ENCODE measurements around the gene TNFRSF6B. TPM values are rescaled to one million over a fixed set of nuclear protein-coding genes. Genes with fewer than 3 reads are reported as not detected.

Gene TNFRSF6B
- total RNA-seq, 1 donor from 2014 or later: not detected

- no peak overlapping the region for H3K27ac Mint-ChIP-seq (ENCODE audit: unreplicated experiment)
These were observed 7.1 kb downstream of the TNFRSF6B start for GRCh38 chr20:63703471-63703975.

GRCh38 chr20:63703976-63704748 is 7.7 kb downstream of the TNFRSF6B start:
- no peak for TF ChIP-seq CTCF (IDR thresholded peaks at IDR 0.05; ENCODE audit: unreplicated experiment)

More at GRCh38 chr20:63703471-63703975, 7.1 kb downstream of the TNFRSF6B start:
- H3K9me3 Mint-ChIP-seq (ENCODE audit: unreplicated experiment): no peaks in the 10 kb centered on the region
- no peak for TF ChIP-seq CTCF (IDR thresholded peaks at IDR 0.05; ENCODE audit: unreplicated experiment)
- peaks cover 9% of the 10 kb centered on the region for H3K4me1 Mint-ChIP-seq (ENCODE audit: unreplicated experiment)
- H3K36me3 Mint-ChIP-seq (ENCODE audit: low read depth, unreplicated experiment): peaks cover 19% of the 10 kb centered on the region
- DNase-seq (ENCODE audit: low spot score): no peak
- H3K27me3 Mint-ChIP-seq (ENCODE audit: unreplicated experiment): peaks cover 16% of the 10 kb centered on the region
- H3K4me3 Mint-ChIP-seq (ENCODE audit: unreplicated experiment): no peak overlapping the region

GRCh38 chr20:63704749-63705117 is 8.3 kb downstream of the TNFRSF6B start:
- no peak for TF ChIP-seq CTCF (IDR thresholded peaks at IDR 0.05; ENCODE audit: unreplicated experiment)
- H3K9me3 Mint-ChIP-seq (ENCODE audit: unreplicated experiment): no peaks in the 10 kb centered on the region
- no peak overlapping the region for H3K27ac Mint-ChIP-seq (ENCODE audit: unreplicated experiment)
- H3K4me1 Mint-ChIP-seq (ENCODE audit: unreplicated experiment): peaks cover 13% of the 10 kb centered on the region
- no peak for DNase-seq (ENCODE audit: low spot score)
- H3K36me3 Mint-ChIP-seq (ENCODE audit: low read depth, unreplicated experiment): peaks cover 19% of the 10 kb centered on the region
- peaks cover 17% of the 10 kb centered on the region for H3K27me3 Mint-ChIP-seq (ENCODE audit: unreplicated experiment)
- peak overlapping the region; percentile 81 for H3K4me3 Mint-ChIP-seq (ENCODE audit: unreplicated experiment)

More at GRCh38 chr20:63703976-63704748, 7.7 kb downstream of the TNFRSF6B start:
- Mint-ChIP-seq H3K27me3 (ENCODE audit: unreplicated experiment) (peaks cover 16% of the 10 kb centered on the region), H3K36me3 (ENCODE audit: low read depth, unreplicated experiment) (peaks cover 19% of the 10 kb centered on the region), H3K4me3 (ENCODE audit: unreplicated experiment) (no peak overlapping the region), H3K9me3 (ENCODE audit: unreplicated experiment) (no peaks in the 10 kb centered on the region), H3K27ac (ENCODE audit: unreplicated experiment) (no peak overlapping the region), H3K4me1 (ENCODE audit: unreplicated experiment) (peaks cover 13% of the 10 kb centered on the region)
- no peak for DNase-seq (ENCODE audit: low spot score)

- Mint-ChIP-seq H3K27me3 (ENCODE audit: unreplicated experiment) (peaks cover 14% of the 10 kb centered on the region), H3K27ac (ENCODE audit: unreplicated experiment) (peak overlapping the region; percentile 24), H3K9me3 (ENCODE audit: unreplicated experiment) (no peaks in the 10 kb centered on the region), H3K36me3 (ENCODE audit: low read depth, unreplicated experiment) (peaks cover 21% of the 10 kb centered on the region), H3K4me3 (ENCODE audit: unreplicated experiment) (peak overlapping the region; percentile 81), H3K4me1 (ENCODE audit: unreplicated experiment) (peaks cover 13% of the 10 kb centered on the region)
- DNase-seq (ENCODE audit: low spot score): no peak
- TF ChIP-seq CTCF (IDR thresholded peaks at IDR 0.05; ENCODE audit: unreplicated experiment): no peak
These were observed 9.0 kb downstream of the TNFRSF6B start for GRCh38 chr20:63705232-63706026.

Data from endothelial cell (in vitro differentiated cells).